Brain microvascular endothelial cell (primary cell): ENCODE results near the gene SERPINA10.

ENCODE experiments used
- DNase-seq: peaks from one replicate; pipeline ENCODE4 v3.0.0-alpha.2; 2020
- H3K27ac ChIP-seq: fragments of 250-450 bp; sonication (Bioruptor Pico); 2 replicates; pipeline ENCODE4 v1.5.1; 2020; ENCODE audit warnings: mild to moderate bottlenecking, moderate library complexity
- H3K27me3 ChIP-seq: fragments of 250-450 bp; sonication (Bioruptor Pico); replicated peaks from 2 replicates; pipeline ENCODE4 v1.5.1; 2020; ENCODE audit warnings: mild to moderate bottlenecking
- H3K36me3 ChIP-seq: fragments of 250-450 bp; sonication (Bioruptor Pico); replicated peaks from 2 replicates; pipeline ENCODE4 v1.5.1; 2020; ENCODE audit warnings: mild to moderate bottlenecking
- H3K4me3 ChIP-seq: 2 replicates; pipeline ENCODE4 v1.5.1; 2011; ENCODE audit warnings: low read depth, mild to moderate bottlenecking, control low read depth, low read length, moderate library complexity
- CTCF ChIP-seq: IDR thresholded peaks from 2 replicates; pipeline ENCODE4 v1.5.1; 2011; ENCODE audit warnings: low read depth, mild to moderate bottlenecking, moderate library complexity, low read length, control low read depth, inconsistent platforms; ENCODE audit errors: missing control alignments
- in situ Hi-C: cut with HindIII; loops from 2 replicates; pipeline ENCODE4 v1.10.0; 2017; ENCODE audit warnings: low sequenced_read_pairs, low pct_ligation_motif_present

SERPINA10 gene

GRCh38 chr14:94292872-94293577 is at the start of gene SERPINA10:
SERPINA10 (minus strand) TSS chr14:94293268; CDS start chr14:94290593, 2,675 bp downstream.
- no peak for TF ChIP-seq CTCF

GRCh38 chr14:94342334-94342934 is 49.4 kb upstream of the SERPINA10 start:
- no peak overlapping the region for H3K27ac ChIP-seq
- no peak for TF ChIP-seq CTCF
- in situ Hi-C loops: no loop called here
- DNase-seq: peak; percentile 98
- H3K4me3 ChIP-seq: no peak overlapping the region
- no peaks in the 10 kb centered on the region for H3K27me3 ChIP-seq
- H3K36me3 ChIP-seq: no peaks in the 10 kb centered on the region

More at GRCh38 chr14:94292872-94293577, at the start of gene SERPINA10:
- Histone ChIP-seq H3K36me3 (no peaks in the 10 kb centered on the region), H3K4me3 (no peak within 1 kb of the TSS), H3K27me3 (no peaks in the 10 kb centered on the region), H3K27ac (no peak within 1 kb of the TSS)
- no peak for DNase-seq
- in situ Hi-C loops: no loop called here

GRCh38 chr14:94341656-94342333 is 48.7 kb upstream of the SERPINA10 start:
- no peak overlapping the region for H3K27ac ChIP-seq
- DNase-seq: no peak

GRCh38 chr14:94340533-94340932 is 47.5 kb upstream of the SERPINA10 start:
- DNase-seq: no peak
- Histone ChIP-seq H3K4me3 (no peak overlapping the region), H3K27me3 (no peaks in the 10 kb centered on the region), H3K36me3 (no peaks in the 10 kb centered on the region), H3K27ac (no peak overlapping the region)
- TF ChIP-seq CTCF: no peak
- in situ Hi-C loops: no loop called here

More at GRCh38 chr14:94341656-94342333, 48.7 kb upstream of the SERPINA10 start:
- no peaks in the 10 kb centered on the region for H3K27me3 ChIP-seq
- no peak for TF ChIP-seq CTCF
- no peak overlapping the region for H3K4me3 ChIP-seq
- H3K36me3 ChIP-seq: no peaks in the 10 kb centered on the region
- in situ Hi-C loops: no loop called here

- H3K36me3 ChIP-seq: no peaks in the 10 kb centered on the region
- in situ Hi-C loops: no loop called here
Measured at GRCh38 chr14:94338023-94338422, 45.0 kb upstream of the SERPINA10 start.

More at GRCh38 chr14:94338023-94338422, 45.0 kb upstream of the SERPINA10 start:
- Histone ChIP-seq H3K27me3 (no peaks in the 10 kb centered on the region), H3K4me3 (no peak overlapping the region), H3K27ac (no peak overlapping the region)
- no peak for DNase-seq
- TF ChIP-seq CTCF: no peak
